Activated gamma-delta T cell treated with Interleukin-2 at 50 U/mL for 16 hours (primary cell): ENCODE measurements around the gene C1QL2.

Source experiments
- DNase-seq: peaks from one replicate; pipeline ENCODE4 v3.0.0-alpha.2; 2020

C1QL2 gene

DNA sequence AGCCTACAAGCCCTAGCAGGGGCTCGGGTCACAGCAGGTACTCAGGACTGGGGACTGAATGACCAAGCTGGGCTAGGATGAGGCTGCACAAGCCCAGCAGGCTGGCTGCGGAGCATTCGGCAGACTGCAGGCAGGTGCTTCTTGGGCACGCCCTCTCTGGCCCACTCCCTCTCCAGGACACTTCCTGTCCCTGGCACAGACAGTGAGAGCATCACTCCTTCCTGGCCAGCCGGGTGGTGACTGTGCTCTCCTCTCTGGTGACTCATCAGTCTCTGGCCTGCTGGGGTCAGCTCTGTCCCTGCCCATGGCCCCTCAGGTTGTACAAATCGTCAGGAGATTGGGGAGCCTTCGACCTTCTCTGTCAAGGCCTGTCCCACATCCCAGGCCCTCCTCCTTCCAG is 22.5 kb downstream of the C1QL2 start:
- DNase-seq, result no peak

GRCh38 chr2:119134775-119135174 is 23.8 kb downstream of the C1QL2 start:
- DNase-seq, result no peak

DNA sequence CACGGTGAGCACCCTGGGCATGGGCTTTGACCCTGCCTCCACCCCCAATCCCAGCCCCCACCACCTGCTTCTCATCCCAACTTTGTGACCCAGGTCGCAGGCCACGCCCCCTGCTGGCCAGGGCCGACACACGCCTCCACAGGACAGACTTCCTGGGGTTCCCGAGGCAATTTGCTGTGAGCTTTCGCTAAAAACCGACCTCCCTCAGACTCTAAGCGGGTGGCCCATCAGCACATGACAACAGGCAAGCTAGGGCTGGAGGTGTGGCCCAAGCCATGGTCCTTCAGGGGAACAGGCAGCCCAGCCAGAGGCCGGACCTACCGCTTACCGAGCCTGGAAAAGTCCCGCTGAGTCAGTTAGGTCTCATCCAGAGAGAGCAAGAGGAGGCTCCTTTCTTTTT is 31.9 kb downstream of the C1QL2 start:
- peak; percentile 27 for DNase-seq

DNA sequence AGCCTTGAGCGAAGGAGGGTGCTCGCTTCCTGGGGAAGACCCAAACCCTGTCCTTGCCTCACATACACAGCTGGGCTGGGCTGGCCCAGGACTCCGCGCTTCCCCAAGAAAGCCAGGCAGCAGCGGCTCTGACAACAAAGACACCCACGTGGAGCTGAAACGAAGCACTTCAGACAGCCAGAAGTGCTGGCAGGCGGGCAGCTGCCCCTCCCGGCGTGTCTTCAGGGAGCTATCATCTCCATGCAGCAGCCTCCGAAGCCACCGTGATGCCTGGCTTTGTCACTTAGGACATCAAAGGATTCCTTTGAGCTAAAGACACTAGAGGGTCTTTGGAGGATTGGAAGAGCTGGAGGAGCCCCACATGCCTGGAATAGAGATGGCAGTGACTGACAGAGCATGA is 35.2 kb downstream of the C1QL2 start:
- DNase-seq, result no peak

- no peak for DNase-seq
Measured at GRCh38 chr2:119122663-119123062, 35.9 kb downstream of the C1QL2 start.

- DNase-seq, result no peak
Measured at GRCh38 chr2:119119999-119120756, 38.4 kb downstream of the C1QL2 start.

GRCh38 chr2:119119076-119119785 is 39.3 kb downstream of the C1QL2 start:
- no peak for DNase-seq

DNA sequence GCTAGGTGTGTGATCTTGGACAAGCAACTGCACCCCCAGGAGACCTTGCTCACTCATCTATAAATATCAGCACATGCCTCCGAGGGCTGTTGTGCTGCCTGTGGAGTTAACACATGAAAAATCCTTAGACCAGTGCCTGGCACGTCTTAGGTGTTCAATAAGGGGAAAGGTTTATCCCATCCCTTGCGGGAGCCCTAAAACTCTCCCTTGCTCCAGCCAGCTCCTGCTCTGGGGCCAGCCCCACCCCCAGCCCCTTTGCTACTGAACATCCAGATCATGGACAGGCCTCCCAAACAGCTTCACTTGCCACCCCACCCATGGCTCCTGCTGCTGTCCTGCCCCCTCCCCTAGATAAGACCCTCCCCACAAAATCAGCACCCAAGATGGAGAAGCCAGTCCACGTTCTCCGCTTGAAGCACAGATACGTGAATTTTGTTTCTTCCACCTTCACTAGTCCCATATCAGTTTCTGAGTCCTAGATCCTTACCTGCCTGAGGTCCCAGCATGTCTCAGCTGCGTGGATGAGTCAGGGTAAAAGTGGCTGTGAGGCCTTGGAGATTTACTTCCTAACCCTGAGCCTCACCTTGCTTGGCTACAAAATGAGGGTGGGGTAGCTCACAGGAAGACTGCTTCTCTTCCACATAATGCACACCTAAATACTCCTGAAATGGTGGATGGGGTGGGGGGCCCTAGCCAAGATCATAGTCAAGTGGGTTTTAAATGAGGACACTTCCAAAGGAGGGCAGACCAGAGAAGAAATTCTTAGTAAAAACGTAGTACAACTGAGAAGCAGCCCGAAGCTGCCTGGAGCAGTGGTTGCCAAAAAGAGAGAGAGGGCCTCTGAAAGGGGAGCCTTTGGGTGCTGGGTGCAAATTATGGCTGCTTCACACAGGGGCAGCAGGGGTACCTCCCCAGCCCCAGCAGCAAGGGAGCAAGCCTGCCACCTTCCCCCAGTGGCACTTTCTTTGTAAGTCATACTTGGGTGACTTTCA is 40.4 kb downstream of the C1QL2 start:
- DNase-seq, result no peak

DNA sequence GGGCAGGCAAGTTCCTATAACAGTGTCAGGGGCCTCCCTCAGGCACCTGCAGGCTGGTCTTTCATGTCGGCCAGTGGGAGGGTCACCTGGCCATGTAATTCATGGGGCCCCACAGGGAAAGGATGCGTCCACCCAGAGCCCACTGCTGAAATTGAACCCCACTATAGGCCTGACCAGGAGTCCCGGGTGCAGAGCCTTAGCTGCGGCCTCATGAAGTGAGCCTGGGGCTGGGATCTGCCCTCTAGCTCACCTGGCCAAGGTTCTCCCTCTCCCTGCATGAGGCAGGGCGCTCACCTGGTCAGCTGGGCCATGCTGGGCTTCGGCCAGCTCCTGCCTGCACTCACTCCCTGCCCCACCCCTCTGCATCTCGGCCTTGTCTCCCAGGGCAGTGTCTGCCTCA is 41.1 kb downstream of the C1QL2 start:
- no peak for DNase-seq

- DNase-seq, result no peak
Measured at GRCh38 chr2:119116411-119117295, 41.9 kb downstream of the C1QL2 start.

DNA sequence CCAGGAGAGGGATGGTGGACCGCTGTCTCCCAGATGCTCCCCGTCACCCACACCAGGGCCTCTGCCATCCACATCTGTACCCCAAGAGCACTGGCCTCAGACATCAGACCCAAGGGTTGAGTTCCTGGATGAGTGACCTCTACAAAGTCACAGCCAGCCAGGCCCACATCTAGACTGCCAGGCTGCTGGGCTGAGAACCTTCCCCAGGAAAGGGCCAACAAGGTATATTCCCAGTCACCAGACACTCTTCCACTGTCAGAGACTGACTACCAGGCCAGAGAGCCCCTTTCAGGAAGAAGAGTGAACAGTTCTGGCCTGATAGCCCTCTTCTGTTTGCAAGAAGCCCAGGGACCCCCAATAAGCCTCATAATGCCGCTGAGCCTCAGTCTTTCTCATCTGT is 44.3 kb downstream of the C1QL2 start:
- DNase-seq, result no peak

DNA sequence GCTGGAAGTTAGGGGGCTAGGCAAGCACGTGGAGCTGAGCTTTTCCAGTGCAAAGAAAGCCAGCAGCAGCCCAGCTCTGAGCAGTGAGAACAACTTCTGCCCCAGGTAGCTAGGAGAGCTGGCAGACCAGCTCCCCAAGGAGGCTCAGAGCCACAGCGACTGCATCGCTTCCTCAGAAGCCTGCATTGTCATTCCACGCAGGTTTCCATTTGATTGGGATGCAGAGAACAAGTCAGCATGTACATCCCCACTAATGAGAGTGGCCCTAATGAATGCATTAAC is 45.1 kb downstream of the C1QL2 start:
- DNase-seq, result no peak

GRCh38 chr2:119112770-119113488 is 45.6 kb downstream of the C1QL2 start:
- DNase-seq, result no peak

GRCh38 chr2:119112230-119112629 is 46.3 kb downstream of the C1QL2 start:
- DNase-seq, result no peak

- no peak for DNase-seq
Measured at GRCh38 chr2:119111115-119111975, 47.2 kb downstream of the C1QL2 start.

GRCh38 chr2:119109866-119110265 is 48.7 kb downstream of the C1QL2 start:
- no peak for DNase-seq

- no peak for DNase-seq
Measured at GRCh38 chr2:119108186-119108585, 50.4 kb downstream of the C1QL2 start.

DNA sequence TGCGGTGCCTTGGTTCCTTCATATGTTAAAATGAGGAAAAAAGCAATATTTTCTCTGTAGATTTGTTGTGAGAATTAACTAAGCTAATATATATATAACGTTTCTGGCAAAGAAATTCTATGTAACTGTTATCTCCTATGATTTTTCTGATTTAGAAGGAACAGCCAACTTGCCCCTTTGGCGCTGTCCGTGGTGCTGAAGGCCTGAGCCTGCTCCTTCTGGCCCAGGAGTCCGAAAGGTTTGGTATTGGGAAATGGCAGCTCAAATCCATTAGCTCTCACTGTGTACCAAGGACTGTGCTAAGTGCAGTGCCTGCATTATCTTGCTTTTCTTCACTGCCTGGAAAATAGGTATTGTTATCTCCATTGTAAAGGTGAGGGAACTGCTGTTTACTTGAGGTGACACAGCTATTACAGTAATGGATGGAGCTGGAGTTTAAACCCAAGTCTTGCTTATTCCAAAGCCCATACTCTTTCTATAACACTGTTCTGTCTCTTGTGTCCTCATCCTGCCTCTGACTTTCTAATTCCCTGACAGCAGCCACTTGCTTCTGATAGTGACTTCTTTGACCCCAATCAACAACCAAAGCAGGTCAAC is 52.2 kb downstream of the C1QL2 start:
- no peak for DNase-seq
